Neural crest cell (in vitro differentiated cells): ENCODE results near the gene GALM. TPM values are rescaled to one million over a fixed set of nuclear protein-coding genes. Genes with fewer than 3 reads are reported as not detected.
A peak's percentile ranks its signal among the peaks of the same experiment; 100 is the strongest.

Experiments used
- DNase-seq: peaks from one replicate; pipeline ENCODE4 v3.0.0; 2021; ENCODE audit warnings: low read depth, mixed read lengths, low spot score
- H3K27ac Mint-ChIP-seq: one replicate; pipeline ENCODE4 v1.8.0; 2021; ENCODE audit warnings: mild to moderate bottlenecking, mixed read lengths; ENCODE audit not compliant: unreplicated experiment
- H3K27me3 Mint-ChIP-seq: 2 replicates; pipeline ENCODE4 v1.8.0; 2021; ENCODE audit warnings: low read depth, mild to moderate bottlenecking, mixed read lengths
- H3K36me3 Mint-ChIP-seq: 2 replicates; pipeline ENCODE4 v1.8.0; 2021; ENCODE audit warnings: low read depth, mild to moderate bottlenecking, mixed read lengths
- H3K4me1 Mint-ChIP-seq: 2 replicates; pipeline ENCODE4 v1.8.0; 2021; ENCODE audit warnings: mixed read lengths
- H3K4me3 Mint-ChIP-seq: one replicate; pipeline ENCODE4 v1.8.0; 2021; ENCODE audit warnings: mild to moderate bottlenecking, mixed read lengths
- H3K9me3 Mint-ChIP-seq: 2 replicates; pipeline ENCODE4 v1.8.0; 2021; ENCODE audit warnings: mixed read lengths
- total RNA-seq: library from RNA; stranded (reverse); gene quantifications from 2 replicates; pipeline ENCODE4 v1.2.1, GENCODE V29; 2021
- TF ChIP-seq, protein P1 (sequence below): fragments of 200-600 bp; sonication (generic); conservative IDR thresholded peaks from 2 replicates; pipeline ENCODE4 v1.5.0; 2021; ENCODE audit warnings: antibody characterized with exemption, mild to moderate bottlenecking

The GALM gene
- total RNA-seq, 1 donor from 2014 or later = 12.5 TPM

DNA sequence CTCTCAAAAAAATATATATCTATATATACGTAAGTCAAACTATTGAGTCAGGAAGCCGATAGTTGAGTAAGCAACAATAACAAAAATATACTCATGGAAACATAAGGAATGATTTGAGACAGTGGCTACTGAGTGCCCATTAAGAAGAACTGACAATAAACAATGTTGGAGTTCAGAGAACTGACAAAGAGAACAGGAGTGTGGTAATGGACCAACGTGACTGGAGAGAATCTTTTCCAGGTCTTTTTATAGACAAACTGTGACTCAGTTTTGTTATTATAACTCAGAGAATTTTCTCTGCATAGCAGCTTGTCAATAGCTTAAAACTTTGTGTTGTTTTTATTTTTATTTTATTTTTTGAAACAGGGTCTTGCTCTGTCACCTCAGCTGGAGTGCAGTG lies 4.6 kb upstream of the GALM start:
- Mint-ChIP-seq H3K36me3 (no peaks in the 10 kb centered on the region), H3K4me1 (peaks cover 9% of the 10 kb centered on the region), H3K27ac (no peak overlapping the region), H3K27me3 (no peaks in the 10 kb centered on the region), H3K4me3 (no peak overlapping the region), H3K9me3 (no peaks in the 10 kb centered on the region)
- TF ChIP-seq, protein P1, sequence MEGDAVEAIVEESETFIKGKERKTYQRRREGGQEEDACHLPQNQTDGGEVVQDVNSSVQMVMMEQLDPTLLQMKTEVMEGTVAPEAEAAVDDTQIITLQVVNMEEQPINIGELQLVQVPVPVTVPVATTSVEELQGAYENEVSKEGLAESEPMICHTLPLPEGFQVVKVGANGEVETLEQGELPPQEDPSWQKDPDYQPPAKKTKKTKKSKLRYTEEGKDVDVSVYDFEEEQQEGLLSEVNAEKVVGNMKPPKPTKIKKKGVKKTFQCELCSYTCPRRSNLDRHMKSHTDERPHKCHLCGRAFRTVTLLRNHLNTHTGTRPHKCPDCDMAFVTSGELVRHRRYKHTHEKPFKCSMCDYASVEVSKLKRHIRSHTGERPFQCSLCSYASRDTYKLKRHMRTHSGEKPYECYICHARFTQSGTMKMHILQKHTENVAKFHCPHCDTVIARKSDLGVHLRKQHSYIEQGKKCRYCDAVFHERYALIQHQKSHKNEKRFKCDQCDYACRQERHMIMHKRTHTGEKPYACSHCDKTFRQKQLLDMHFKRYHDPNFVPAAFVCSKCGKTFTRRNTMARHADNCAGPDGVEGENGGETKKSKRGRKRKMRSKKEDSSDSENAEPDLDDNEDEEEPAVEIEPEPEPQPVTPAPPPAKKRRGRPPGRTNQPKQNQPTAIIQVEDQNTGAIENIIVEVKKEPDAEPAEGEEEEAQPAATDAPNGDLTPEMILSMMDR = no peak
- DNase-seq = no peak

DNA sequence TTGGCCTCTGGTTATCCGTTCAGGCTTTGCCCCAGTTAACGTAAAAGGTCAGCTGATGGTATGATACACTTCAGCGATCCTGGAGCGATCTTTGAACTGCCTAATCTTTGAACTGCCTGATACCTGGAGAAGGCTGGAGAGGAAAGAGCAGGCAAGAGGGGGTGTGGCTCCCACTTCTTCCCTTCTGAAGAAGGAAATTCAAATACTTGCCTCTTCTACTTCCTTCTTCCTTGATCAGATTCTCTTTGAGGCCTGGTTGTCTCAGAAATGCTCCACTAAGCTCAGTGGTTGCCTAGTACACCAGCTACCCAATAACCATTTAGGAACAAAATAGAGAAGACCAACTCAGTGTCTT lies 619 bp downstream of the GALM start:
- TF ChIP-seq, protein P1 = no peak
- Mint-ChIP-seq H3K36me3 (no peaks in the 10 kb centered on the region), H3K9me3 (no peaks in the 10 kb centered on the region), H3K4me3 (peak overlapping the region; percentile 84), H3K4me1 (peaks cover 19% of the 10 kb centered on the region), H3K27me3 (no peaks in the 10 kb centered on the region), H3K27ac (no peak overlapping the region)
- no peak for DNase-seq

DNA sequence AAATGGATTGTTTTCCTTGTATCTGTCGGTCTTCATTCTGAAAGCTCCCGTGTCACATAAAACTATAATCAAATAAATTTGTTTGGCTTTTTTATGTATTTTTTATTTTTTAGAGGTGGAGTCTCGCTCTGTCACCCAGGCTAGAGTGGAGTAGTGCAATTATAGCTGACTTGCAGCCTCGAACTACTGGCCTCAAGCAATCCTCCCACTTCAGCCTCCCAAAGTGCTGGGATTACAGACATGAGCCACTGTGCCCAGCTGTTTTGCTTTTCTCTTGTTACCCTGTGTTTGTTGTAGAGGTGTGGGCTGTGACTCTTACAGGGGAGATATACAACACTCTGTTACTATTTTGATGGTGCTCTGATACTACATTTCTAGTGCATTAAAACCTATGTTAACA lies 2.2 kb downstream of the GALM start:
- peaks cover 19% of the 10 kb centered on the region for H3K4me1 Mint-ChIP-seq
- DNase-seq = no peak
- peak overlapping the region; percentile 82 for H3K4me3 Mint-ChIP-seq

DNA sequence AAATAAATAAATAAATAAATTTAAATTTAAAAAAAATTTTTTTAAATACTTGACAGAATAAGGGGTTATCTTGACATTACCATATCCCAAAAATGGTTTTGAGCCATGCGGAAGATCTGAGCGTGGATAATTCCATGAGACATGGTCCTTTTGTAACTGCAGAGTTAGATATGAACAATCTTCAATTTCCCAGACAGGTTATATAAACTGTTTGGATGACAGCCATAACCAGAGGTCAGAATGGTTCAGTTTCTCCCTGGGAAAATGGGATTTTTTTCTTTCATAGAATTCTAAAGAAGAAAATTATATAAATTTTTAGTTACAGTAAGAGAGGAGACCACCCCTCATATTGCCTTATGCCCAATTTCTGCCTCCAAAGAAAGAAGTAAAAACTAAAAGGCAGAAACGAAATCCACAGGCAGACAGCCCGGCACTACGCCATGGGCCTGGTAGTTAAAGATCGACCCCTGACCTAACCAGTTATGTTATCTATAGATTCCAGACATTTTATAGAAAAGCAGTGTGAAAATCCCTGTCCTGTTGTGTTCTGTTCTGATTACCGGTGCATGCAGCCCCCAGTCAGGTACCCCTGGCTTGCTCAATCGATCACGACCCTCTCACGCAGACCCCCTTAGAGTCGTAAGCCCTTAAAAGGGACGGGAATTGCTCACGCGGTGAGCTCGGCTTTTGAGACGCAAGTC lies 3.0 kb downstream of the GALM start:
- Mint-ChIP-seq H3K27me3 (no peaks in the 10 kb centered on the region), H3K4me1 (peaks cover 19% of the 10 kb centered on the region), H3K9me3 (no peaks in the 10 kb centered on the region), H3K27ac (no peak overlapping the region), H3K36me3 (no peaks in the 10 kb centered on the region), H3K4me3 (peak overlapping the region; percentile 29)
- TF ChIP-seq, protein P1 = no peak
- DNase-seq = no peak

More for the DNA sequence above, 2.2 kb downstream of the GALM start:
- TF ChIP-seq, protein P1 = no peak
- H3K9me3 Mint-ChIP-seq = no peaks in the 10 kb centered on the region
- H3K27me3 Mint-ChIP-seq = no peaks in the 10 kb centered on the region
- no peaks in the 10 kb centered on the region for H3K36me3 Mint-ChIP-seq
- H3K27ac Mint-ChIP-seq = no peak overlapping the region

DNA sequence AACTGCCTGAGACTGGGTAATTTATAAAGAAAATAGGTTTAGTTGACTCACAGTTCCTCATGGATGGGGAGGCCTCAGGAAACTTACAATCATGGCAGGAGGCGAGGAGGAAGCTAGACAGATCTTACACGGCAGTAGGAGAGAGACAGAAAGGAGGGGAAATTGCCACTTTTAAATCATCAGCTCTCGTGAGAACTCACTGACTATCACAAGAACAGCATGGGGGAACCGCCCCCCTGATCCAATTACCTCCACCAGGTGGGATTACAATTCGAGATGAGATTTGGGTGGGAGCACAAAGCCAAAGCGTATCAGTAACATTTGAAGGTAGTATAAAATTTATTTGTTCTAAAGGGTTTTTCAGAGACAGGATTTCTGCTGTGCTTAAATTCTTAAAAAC lies 5.4 kb downstream of the GALM start:
- no peak overlapping the region for H3K27ac Mint-ChIP-seq
- peaks cover 3% of the 10 kb centered on the region for H3K36me3 Mint-ChIP-seq
- H3K4me3 Mint-ChIP-seq = no peak overlapping the region
- no peak for DNase-seq
- TF ChIP-seq, protein P1 = no peak
- peaks cover 10% of the 10 kb centered on the region for H3K4me1 Mint-ChIP-seq
- H3K27me3 Mint-ChIP-seq = no peaks in the 10 kb centered on the region
- no peaks in the 10 kb centered on the region for H3K9me3 Mint-ChIP-seq
